ENCODE results near the gene IWS1. TPM values are rescaled to one million over a fixed set of nuclear protein-coding genes. Genes with fewer than 3 reads are reported as not detected.

IWS1 gene
- total and polyA plus RNA-seq, 9 of the 15 experiments (the other 6 are each of a cell fraction or from before 2014, with no cell fraction given), result 20.8 to 67.2 (median 46.6) TPM

- TF ChIP-seq ZNF318 (IDR thresholded peaks at IDR 0.05; ENCODE audit: borderline replicate concordance in 1 of 2, low read depth in 1 of 2) (no peak), MTF1 (CRISPR knock-in tag; IDR thresholded peaks at IDR 0.05; ENCODE audit: borderline replicate concordance) (no peak), ZNF395 (CRISPR knock-in tag; IDR thresholded peaks at IDR 0.05) (no peak; the same call in 1 of the 2 replicates), ZNF609 (CRISPR knock-in tag; IDR thresholded peaks at IDR 0.05; ENCODE audit: borderline replicate concordance) (no peak), POLR2G (IDR thresholded peaks at IDR 0.05; ENCODE audit: low read depth, low read length) (no peak), TRIM24 (IDR thresholded peaks at IDR 0.05) (peak in 1 of 2 experiments; percentile 17; a peak in 1 of 4 replicates), NFRKB (IDR thresholded peaks at IDR 0.05; ENCODE audit: low read depth) (no peak), ZFP91 (CRISPR knock-in tag; IDR thresholded peaks at IDR 0.05) (no peak), ZKSCAN1 (IDR thresholded peaks at IDR 0.05; ENCODE audit: low read depth, low read length) (no peak)
Measured at GRCh38 chr2:127527001-127527804, 914 bp upstream of the IWS1 start (continued).
